Measurements from ENCODE around the gene LYSMD3. TPM values are rescaled to one million over a fixed set of nuclear protein-coding genes. Genes with fewer than 3 reads are reported as not detected.

LYSMD3 gene
- total and polyA plus RNA-seq, 7 donors: 8.0 to 23.7 (median 15.5) TPM

DNA sequence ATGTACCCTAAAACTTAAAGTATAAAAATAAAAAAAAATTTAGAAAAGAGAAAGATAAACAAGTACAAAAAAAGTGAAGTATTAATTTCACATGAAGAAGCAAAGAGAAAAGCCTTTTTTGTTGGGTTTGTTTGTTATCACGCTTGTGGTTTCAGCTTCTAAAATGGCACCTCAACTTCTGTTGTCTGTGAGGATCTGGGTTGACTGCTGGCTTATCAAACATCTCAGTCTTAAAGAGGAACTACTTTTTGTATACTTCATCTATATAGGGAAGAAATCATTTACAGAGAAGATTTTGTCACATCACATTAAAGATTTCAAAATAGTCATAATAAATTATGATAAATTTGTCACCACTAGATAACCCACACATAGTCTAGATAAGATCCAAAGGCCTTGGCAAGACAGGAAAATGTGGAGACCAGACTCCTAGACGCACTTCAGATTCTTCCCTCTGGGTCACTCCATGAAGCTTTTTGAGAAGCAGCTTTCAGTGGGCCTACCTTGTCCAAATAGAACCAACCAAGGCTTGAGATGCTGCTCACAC is 20.4 kb upstream of the LYSMD3 start:
- H3K36me3 ChIP-seq: no peaks in the 10 kb centered on the region
- H3K4me1 ChIP-seq: no peaks in the 10 kb centered on the region
- no peak overlapping the region for H3K4me3 ChIP-seq
- intact Hi-C loops (cut with DNase I): no loop called here
- peaks cover 0 to 5% (median 0%) of the 10 kb centered on the region in 3 donors for H3K27me3 ChIP-seq
- 83 to 94% methylated on average over 2 of the region's 2 CpGs for WGBS, 2 donors
- no peaks in the 10 kb centered on the region for H3K9me3 ChIP-seq
- H3K27ac ChIP-seq: no peak overlapping the region
- no peak for TF ChIP-seq POLR2AphosphoS5 (IDR thresholded peaks at IDR 0.05)
- TF ChIP-seq EP300 (IDR thresholded peaks at IDR 0.05): no peak
- TF ChIP-seq POLR2A (IDR thresholded peaks at IDR 0.05): no peak
- TF ChIP-seq, protein P1, sequence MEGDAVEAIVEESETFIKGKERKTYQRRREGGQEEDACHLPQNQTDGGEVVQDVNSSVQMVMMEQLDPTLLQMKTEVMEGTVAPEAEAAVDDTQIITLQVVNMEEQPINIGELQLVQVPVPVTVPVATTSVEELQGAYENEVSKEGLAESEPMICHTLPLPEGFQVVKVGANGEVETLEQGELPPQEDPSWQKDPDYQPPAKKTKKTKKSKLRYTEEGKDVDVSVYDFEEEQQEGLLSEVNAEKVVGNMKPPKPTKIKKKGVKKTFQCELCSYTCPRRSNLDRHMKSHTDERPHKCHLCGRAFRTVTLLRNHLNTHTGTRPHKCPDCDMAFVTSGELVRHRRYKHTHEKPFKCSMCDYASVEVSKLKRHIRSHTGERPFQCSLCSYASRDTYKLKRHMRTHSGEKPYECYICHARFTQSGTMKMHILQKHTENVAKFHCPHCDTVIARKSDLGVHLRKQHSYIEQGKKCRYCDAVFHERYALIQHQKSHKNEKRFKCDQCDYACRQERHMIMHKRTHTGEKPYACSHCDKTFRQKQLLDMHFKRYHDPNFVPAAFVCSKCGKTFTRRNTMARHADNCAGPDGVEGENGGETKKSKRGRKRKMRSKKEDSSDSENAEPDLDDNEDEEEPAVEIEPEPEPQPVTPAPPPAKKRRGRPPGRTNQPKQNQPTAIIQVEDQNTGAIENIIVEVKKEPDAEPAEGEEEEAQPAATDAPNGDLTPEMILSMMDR (IDR thresholded peaks at IDR 0.05): no peak
- DNase-seq: no peak

GRCh38 chr5:90549223-90549622 is 19.8 kb upstream of the LYSMD3 start:
- intact Hi-C loops (cut with DNase I): no loop called here
- Histone ChIP-seq H3K27ac (no peak overlapping the region), H3K4me1 (no peaks in the 10 kb centered on the region), H3K9me3 (no peaks in the 10 kb centered on the region), H3K27me3 (peaks cover 0 to 5% (median 0%) of the 10 kb centered on the region in 3 donors), H3K36me3 (no peaks in the 10 kb centered on the region), H3K4me3 (no peak overlapping the region)
- DNase-seq: no peak
- TF ChIP-seq EP300 (IDR thresholded peaks at IDR 0.05) (no peak), POLR2A (IDR thresholded peaks at IDR 0.05) (no peak), POLR2AphosphoS5 (IDR thresholded peaks at IDR 0.05) (no peak)
- TF ChIP-seq, protein P1 (IDR thresholded peaks at IDR 0.05): no peak

- 8 to 52% methylated on average over 5 of the region's 5 CpGs for WGBS, 2 donors
- Histone ChIP-seq H3K36me3 (no peaks in the 10 kb centered on the region), H3K27ac (no peak overlapping the region), H3K4me1 (no peaks in the 10 kb centered on the region), H3K27me3 (peaks cover 0 to 5% (median 0%) of the 10 kb centered on the region in 3 donors), H3K9me3 (no peaks in the 10 kb centered on the region), H3K4me3 (no peak overlapping the region)
- TF ChIP-seq, protein P1 (IDR thresholded peaks at IDR 0.05): no peak
- no peak for TF ChIP-seq POLR2AphosphoS5 (IDR thresholded peaks at IDR 0.05)
- no peak for TF ChIP-seq EP300 (IDR thresholded peaks at IDR 0.05)
- no peak for TF ChIP-seq POLR2A (IDR thresholded peaks at IDR 0.05)
- intact Hi-C loops (cut with DNase I): no loop called here
- DNase-seq: no peak
These were observed 18.7 kb upstream of the LYSMD3 start for GRCh38 chr5:90548069-90548593.

DNA sequence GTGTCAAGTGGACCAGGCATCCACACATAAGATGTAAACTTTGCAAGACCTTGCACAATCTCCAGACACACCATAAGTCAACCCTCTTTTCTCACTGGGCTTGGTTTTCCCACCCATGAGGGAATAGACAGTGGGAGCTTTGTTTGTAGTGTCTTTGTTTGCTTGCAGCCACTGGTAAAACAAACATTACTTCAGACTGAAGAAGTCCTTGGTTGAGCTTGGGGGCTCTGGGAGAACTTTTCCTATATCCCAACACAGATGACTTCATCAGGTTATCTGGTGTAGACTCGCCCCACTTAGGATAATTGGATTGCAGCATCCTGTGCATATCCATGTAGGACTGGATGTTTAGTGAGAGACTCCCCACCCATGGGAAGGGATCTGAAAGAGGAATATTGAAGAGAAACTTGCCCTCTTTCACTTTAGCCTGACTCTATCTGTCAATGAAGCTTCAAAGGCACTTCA is 17.7 kb upstream of the LYSMD3 start:
- TF ChIP-seq POLR2A (IDR thresholded peaks at IDR 0.05): no peak
- TF ChIP-seq, protein P1 (IDR thresholded peaks at IDR 0.05): no peak
- TF ChIP-seq EP300 (IDR thresholded peaks at IDR 0.05): no peak
- TF ChIP-seq POLR2AphosphoS5 (IDR thresholded peaks at IDR 0.05): no peak
- H3K9me3 ChIP-seq: no peaks in the 10 kb centered on the region
- no peak for DNase-seq
- intact Hi-C loops (cut with DNase I): no loop called here
- no peaks in the 10 kb centered on the region for H3K4me1 ChIP-seq
- H3K4me3 ChIP-seq: no peak overlapping the region
- peaks cover 0 to 5% (median 0%) of the 10 kb centered on the region in 3 donors for H3K27me3 ChIP-seq
- no peak overlapping the region for H3K27ac ChIP-seq
- no peaks in the 10 kb centered on the region for H3K36me3 ChIP-seq
- 73 to 87% methylated on average over 1 of the region's 1 CpG for WGBS, 2 donors
